ENCODE data around the gene SLC16A1. TPM values are rescaled to one million over a fixed set of nuclear protein-coding genes. Genes with fewer than 3 reads are reported as not detected.
A peak's percentile ranks its signal among the peaks of the same experiment; 100 is the strongest.
"Not testable (repeated sequence)": the region's sequence is repeated elsewhere in the genome, so short reads cannot be mapped to it uniquely, and the experiment has no call there.

The SLC16A1 gene
- total RNA-seq, 1 donor from 2014 or later = 28.3 TPM

DNA sequence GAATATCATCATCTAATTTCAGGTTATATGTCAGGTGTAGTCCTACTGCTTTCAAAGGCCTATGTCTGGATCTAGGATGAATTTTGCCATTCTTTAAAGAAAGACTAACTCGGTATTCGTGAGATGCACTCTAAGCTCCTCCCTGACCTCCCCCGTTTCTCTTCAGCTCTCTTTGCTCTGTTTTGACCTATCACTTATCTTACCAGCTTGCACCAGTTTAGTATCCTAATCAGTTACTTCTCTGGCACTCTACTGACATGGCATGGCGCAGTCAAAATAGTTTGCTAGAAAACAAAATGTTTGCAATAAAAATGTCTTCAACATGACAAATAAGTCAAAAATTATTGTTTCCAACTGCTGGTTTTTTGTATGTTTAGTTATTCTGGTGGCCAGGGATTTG is 8.4 kb upstream of the SLC16A1 start:
- no peak for DNase-seq

DNA sequence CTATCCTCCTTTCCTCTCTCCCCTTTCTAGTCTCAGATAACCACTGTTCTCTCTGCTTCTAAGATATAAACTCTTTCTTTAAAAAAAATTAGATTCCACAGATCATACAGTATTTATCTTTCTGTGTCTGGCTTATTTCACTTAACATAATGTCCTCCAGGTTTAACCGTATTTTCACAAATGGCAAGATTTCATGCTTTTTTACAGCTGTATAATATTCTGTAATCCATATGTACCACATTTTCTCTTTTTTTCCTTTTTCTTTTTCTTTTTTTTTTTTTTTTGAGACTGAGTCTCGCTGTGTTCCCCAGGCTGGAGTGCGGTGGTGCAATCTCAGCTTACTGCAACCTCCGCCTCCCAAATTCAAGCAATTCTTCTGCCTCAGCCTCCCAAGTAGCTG is 5.1 kb upstream of the SLC16A1 start:
- no peak for DNase-seq

DNA sequence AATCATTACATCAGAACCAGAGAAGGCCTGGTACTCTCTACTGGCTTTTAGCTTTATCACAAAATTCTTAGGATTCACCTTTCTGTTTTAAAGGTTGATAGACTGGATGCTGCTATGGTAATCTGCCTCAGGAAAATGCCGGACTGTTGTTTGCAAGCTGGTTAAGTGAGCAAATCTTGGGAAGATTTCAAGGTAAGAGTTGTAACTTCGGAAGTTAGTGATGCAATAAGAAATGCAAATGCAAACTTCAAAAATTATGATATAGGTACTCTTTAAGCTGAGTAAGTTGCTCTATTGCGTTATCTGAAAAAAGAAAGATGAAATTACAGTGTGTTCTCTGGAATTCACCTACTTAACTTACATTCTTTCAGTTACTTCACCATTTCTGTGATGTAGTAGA is 4.4 kb upstream of the SLC16A1 start:
- no peak for DNase-seq

DNA sequence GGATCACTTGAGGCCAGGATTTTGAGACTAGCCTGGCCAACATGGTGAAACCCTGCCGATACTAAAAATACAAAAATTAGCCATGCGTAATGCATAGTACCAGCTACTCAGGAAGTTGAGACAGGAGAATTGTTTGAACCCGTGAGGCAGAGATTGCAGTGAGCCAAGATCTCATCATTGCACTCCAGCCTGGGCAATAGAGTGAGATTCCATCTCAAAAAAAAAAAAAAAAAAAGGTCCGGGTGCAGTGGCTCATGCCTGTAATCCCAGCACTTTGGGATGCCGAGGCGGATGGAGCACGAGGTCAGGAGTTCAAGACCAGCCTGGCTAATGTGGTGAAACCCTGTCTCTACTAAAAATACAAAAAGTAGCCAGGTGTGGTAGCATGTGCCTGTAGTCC is 2.2 kb upstream of the SLC16A1 start:
- DNase-seq = not testable (repeated sequence)

GRCh38 chr1:112957133-112957812 is 1.3 kb upstream of the SLC16A1 start:
- peak; percentile 40 for DNase-seq

DNA sequence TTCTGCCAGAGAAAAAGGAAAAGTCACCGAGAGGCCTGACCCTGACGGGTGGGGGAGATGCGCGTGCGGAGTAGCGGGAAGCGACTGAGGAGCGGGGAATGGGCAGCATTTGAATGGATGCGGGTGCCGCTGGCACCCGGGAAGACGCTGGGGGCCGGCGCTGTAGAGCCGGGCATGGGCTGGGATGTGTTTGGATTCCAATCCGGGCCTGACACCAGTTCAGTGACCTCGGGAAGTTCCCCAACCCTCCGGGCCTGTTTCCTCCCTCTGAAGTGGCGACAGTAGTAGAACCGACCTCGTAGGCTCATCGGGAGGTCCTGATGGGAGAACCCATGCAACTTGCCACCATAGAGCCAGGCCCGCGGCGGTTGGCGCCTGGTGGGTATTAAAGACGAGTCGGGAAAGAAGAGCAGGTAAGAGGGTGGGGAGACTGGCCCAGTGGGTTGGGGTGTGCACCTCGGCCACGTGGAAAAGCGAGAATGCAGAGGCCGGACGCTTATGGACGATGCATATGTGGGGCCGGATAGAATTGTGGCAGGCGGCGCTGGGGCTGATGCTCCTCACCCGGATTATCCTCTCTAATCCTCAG is 642 bp upstream of the SLC16A1 start:
- DNase-seq = peak; percentile 12

GRCh38 chr1:112954945-112955772 is 837 bp downstream of the SLC16A1 start:
- DNase-seq = peak; percentile 41

GRCh38 chr1:112954017-112954650 is 1.9 kb downstream of the SLC16A1 start:
- no peak for DNase-seq

DNA sequence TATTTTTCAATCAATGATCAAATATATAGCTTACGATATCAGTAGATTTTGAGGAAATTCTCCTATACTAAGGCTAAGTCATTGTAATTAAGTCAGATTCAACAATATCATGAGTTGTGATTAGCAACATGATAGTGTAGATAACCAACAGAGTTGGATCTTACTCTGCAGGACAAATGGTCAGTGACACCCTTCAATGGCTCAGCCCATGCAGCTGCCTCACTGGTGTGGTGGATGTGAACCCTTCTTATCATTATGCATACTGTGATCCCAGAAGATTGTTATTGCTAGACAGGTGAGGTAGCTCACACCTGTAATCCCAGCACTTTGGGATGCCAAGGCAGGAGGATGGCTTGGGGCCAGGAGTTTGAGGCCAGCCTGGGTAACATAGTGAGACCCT is 5.6 kb downstream of the SLC16A1 start:
- DNase-seq = no peak

DNA sequence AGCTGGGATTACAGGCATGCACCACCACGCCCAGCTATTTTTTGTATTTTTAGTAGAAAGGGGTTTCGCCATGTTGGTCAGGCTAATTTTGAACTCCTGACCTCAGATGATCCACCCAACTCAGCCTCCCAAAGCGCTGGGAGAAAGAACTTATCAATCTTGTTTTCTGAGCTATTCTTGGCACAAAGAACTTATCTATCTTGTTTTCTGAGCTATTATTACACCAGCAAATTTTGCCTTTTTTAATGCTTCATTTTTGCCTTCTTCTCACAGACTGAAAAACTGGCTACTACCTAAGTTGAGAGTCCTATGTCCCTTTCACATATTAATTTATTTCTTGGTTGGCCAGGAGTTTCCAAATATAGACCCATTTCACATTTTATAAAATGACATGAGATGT is 9.3 kb downstream of the SLC16A1 start:
- DNase-seq = no peak

DNA sequence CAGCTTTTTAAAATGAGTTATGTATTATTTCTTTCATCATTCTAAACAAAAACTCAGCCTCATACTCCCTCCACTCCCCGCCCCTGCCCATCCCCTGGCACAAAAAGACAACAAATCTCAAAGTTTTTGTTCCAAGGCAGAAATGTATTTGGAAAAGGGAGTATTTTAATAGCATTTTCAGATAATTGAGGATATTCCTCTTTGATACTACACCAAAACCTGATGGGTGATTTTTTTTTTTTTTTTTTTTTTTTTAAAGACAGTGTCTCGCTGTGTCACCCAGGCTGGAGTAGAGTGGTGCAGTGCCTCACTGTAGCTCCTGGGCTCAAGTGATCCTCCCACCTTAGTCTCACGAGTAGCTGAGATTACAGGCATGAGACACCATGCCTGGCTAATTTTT is 16.2 kb downstream of the SLC16A1 start:
- DNase-seq = no peak

- no peak for DNase-seq
Observed at GRCh38 chr1:112938210-112938609, 17.8 kb downstream of the SLC16A1 start.

DNA sequence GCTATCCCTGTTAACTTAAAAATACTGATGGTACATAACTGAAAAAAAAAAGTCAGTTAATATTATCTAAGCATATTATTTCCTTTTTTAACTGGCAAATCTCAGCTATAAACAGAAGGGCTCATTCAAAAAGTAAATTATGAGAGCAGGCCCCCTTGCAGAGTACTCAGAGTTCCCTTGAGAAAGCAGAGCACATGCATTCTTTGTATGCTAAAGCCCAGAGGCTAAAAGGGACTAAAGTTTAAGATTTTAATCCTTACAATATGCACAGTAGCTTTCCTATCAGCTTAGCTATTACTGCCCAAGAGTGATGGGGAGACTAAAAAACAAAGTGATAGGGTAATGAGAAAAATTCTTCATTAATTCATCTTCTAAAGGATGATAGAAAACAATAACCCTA is 18.5 kb downstream of the SLC16A1 start:
- DNase-seq = no peak

- DNase-seq = no peak
Observed at GRCh38 chr1:112937070-112937469, 18.9 kb downstream of the SLC16A1 start.

DNA sequence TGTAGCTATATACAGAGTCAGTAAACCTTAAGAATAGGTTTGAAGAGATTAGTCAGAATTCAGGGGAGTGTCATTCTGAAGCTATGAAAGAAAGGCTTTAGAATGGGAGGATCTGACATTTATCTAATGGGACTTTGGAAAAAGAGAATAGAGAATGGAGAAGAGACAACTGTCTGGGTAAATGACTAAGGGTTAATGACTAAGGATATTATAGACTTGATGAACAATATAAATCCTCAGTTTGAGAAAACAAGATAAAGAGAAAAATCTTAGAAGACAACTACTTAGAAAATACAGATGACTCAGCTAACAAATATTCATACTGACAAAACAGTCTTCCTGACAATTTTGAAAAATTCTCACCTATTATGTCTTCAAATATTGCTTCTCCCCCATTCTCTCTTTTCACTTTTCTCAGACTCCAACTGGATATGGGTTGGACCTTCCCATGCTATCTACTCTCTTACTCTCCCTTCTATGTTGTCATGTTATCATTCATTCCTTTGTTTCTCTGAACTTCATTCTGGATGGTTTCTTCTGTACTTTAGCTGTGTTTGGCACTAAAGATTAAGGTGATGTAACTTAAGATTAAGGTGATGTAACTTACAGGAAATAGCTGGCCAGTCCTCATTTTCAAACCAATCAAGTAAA is 20.4 kb downstream of the SLC16A1 start:
- no peak for DNase-seq

GRCh38 chr1:112934577-112934976 is 21.4 kb downstream of the SLC16A1 start:
- DNase-seq = peak; percentile 58

- DNase-seq = no peak
Observed at GRCh38 chr1:112933820-112934571, 22.0 kb downstream of the SLC16A1 start.

DNA sequence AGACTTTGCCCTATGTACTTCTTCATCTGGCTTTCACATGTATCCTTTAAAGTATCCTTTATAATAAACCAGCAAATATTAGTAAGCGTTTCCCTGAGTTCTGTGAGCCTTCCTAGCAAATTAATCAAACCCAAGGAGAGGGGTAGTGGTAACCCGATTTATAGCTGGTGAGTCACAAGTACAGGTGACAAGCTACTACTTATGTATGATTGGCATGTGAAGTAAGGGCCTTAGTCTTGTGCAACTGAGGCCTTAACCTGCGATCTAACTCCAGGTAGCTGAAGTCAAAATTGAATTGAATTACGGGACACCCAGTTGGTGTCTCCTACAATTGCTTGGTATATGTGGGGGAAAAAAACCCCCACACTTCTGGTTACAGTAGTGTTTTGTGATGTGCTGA is 26.0 kb downstream of the SLC16A1 start:
- no peak for DNase-seq

DNA sequence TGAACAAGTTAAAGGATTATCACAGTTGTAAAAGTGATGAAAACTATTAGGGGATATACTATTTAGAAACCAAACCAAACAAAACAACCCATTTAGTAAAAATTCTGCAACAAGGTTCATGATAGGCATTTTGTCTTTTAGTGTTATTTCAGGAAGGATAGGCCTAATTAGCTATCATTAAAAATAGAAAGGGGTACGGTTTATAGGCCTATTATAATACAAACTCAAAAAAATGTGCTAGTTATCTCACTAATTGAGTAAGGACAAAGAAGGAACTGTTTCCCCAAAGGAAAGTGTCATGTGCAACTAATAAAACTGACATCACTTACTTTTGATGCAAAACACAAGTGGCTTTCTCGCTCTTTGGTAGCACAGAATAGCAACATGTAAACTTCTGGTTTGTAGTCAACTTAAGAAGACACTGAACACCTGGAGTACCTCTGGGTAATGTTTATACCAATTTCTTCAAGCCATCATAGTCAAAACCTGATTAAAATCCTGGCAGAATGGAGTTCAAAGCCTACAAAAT is 28.5 kb downstream of the SLC16A1 start:
- no peak for DNase-seq

- DNase-seq = no peak
Observed at GRCh38 chr1:112926858-112927257, 29.1 kb downstream of the SLC16A1 start.

- DNase-seq = no peak
Observed at GRCh38 chr1:112925015-112925414, 31.0 kb downstream of the SLC16A1 start.

Data from skin of body (tissue), 2 donors.